ENCODE data around the gene PHLDA2. TPM values are rescaled to one million over a fixed set of nuclear protein-coding genes. Genes with fewer than 3 reads are reported as not detected.
A peak's percentile ranks its signal among the peaks of the same experiment; 100 is the strongest.

Gene PHLDA2
- total and polyA plus RNA-seq, 2 of the 13 experiments (the other 11 are each of a cell fraction or from before 2014, with no cell fraction given), result 0.55 to 0.78 TPM

GRCh38 chr11:2902784-2903671, 26.2 kb downstream of the PHLDA2 start (continued):
- TF ChIP-seq CBX5 (CRISPR knock-in tag; IDR thresholded peaks at IDR 0.05; ENCODE audit: borderline replicate concordance), result no peak
- no peak; the same call in 1 of the 2 replicates for TF ChIP-seq STAT5B (CRISPR knock-in tag; IDR thresholded peaks at IDR 0.05)
- no peak for TF ChIP-seq ZNF33B (CRISPR knock-in tag; IDR thresholded peaks at IDR 0.05)
- no peak for TF ChIP-seq ZNF510 (CRISPR knock-in tag; IDR thresholded peaks at IDR 0.05; ENCODE audit: low read depth)
- peak; percentile 47 to 60; a peak in 3 of 4 replicates for TF ChIP-seq POLR2A (IDR thresholded peaks at IDR 0.05; ENCODE audit: insufficient read depth in 1 of 2, low read depth in 2 of 2, low read length in 2 of 2)
- 0 out of 2 replicates have a peak, but pooled peaks have one; percentile 46 for TF ChIP-seq ZNF224 (CRISPR knock-in tag; IDR thresholded peaks at IDR 0.05)
- TF ChIP-seq ZNF747 (CRISPR knock-in tag; IDR thresholded peaks at IDR 0.05; ENCODE audit: borderline replicate concordance), result 0 out of 2 replicates have a peak, but pooled peaks have one; percentile 58
- TF ChIP-seq ZFY (CRISPR knock-in tag; IDR thresholded peaks at IDR 0.05), result peak; percentile 53
- TF ChIP-seq ZNF710 (CRISPR knock-in tag; IDR thresholded peaks at IDR 0.05; ENCODE audit: borderline replicate concordance), result no peak
- no peak for TF ChIP-seq ZNF605 (CRISPR knock-in tag; IDR thresholded peaks at IDR 0.05)
- TF ChIP-seq ZNF687 (CRISPR knock-in tag; IDR thresholded peaks at IDR 0.05), result peak; percentile 73
- no peak for TF ChIP-seq ZNF318 (CRISPR knock-in tag; IDR thresholded peaks at IDR 0.05)
- TF ChIP-seq NR2F2 (IDR thresholded peaks at IDR 0.05; ENCODE audit: borderline replicate concordance, low read depth), result peak; percentile 9; the same call in 1 of the 2 replicates
- no peak for TF ChIP-seq HOXA7 (CRISPR knock-in tag; IDR thresholded peaks at IDR 0.05)

All from HepG2 (cell line).